ENCODE results near the gene SMTN. TPM values are rescaled to one million over a fixed set of nuclear protein-coding genes. Genes with fewer than 3 reads are reported as not detected.
"Not testable (repeated sequence)": the region's sequence is repeated elsewhere in the genome, so short reads cannot be mapped to it uniquely, and the experiment has no call there.

The SMTN gene
- total RNA-seq, 4 donors from 2014 or later: 173 to 294 (median 253) TPM

DNA sequence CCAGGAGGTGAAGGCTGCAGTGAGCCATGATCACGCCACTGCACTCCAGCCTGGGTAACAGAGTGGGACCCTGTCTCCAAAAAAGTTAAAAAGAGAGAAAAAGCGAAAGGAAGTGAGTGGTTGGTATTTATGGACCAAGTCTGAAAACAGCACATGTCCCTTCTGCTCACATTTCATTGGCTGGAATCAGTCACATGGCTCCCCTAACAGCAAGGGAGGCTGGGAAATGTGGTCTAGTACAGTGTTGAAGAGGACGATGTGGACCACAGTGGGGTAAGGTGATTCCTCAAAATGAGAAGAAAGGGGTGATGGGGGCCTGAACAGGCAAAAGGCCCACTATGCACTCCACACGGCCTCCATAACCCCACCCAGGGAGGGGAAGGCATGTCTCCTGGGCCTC lies 32.5 kb upstream of the SMTN start:
- no peak overlapping the region for H3K4me3 ChIP-seq
- H3K27me3 ChIP-seq: no peaks in the 10 kb centered on the region
- H3K4me1 ChIP-seq: peaks cover 4 to 31% (median 17%) of the 10 kb centered on the region in 4 donors
- no peak for TF ChIP-seq POLR2A (IDR thresholded peaks at IDR 0.05)
- no peaks in the 10 kb centered on the region for H3K36me3 ChIP-seq
- DNase-seq (ENCODE audit: low spot score in 2 of 2): no peak
- WGBS, 2 donors: 79 to 86% methylated on average over 4 of the region's 4 CpGs
- H3K9me3 ChIP-seq: no peaks in the 10 kb centered on the region
- H3K27ac ChIP-seq: peak overlapping the region in 2 of 4 donors; percentile 13 to 45

GRCh38 chr22:31049815-31050420 lies 31.2 kb upstream of the SMTN start:
- H3K9me3 ChIP-seq: no peaks in the 10 kb centered on the region
- H3K36me3 ChIP-seq: no peaks in the 10 kb centered on the region
- H3K4me1 ChIP-seq: peaks cover 4 to 25% (median 16%) of the 10 kb centered on the region in 4 donors
- 57 to 61% methylated on average over 3 of the region's 3 CpGs for WGBS, 2 donors
- H3K27ac ChIP-seq: peak overlapping the region in 2 of 4 donors; percentile 34 to 42
- no peak overlapping the region for H3K4me3 ChIP-seq
- no peaks in the 10 kb centered on the region for H3K27me3 ChIP-seq
- TF ChIP-seq POLR2A (IDR thresholded peaks at IDR 0.05) (no peak), CTCF (IDR thresholded peaks at IDR 0.05) (no peak)
- DNase-seq (ENCODE audit: low spot score in 2 of 2): no peak

DNA sequence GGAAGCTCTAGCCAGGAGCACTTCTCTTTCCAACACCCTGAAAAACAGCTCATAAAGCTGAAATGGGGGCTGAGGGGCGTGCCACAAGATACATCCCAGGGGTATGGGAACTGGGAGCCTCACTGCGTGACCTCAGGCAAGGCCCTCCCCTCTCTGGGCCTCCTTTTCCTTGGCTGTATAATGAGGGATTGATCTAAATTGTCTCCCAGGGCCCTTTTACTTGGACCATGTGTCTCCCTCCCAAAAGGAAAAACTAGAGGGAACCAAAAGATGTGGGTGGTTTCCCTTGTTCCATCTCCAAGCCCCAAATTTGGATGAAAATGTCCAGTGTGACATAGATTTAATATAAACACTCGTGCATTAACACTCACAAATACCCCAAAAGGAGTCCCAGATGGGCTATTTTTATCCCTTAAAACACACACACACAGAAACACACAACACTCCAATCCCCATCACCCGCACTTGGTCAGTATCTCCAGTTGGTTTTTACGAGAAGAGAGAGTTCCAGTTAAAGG lies 25.9 kb upstream of the SMTN start:
- H3K4me1 ChIP-seq: peaks cover 0 to 17% (median 7%) of the 10 kb centered on the region in 4 donors
- no peak for DNase-seq (ENCODE audit: low spot score in 2 of 2)
- peak overlapping the region; percentile 75 to 95 (median 91) for H3K27ac ChIP-seq
- H3K9me3 ChIP-seq: no peaks in the 10 kb centered on the region
- WGBS, 2 donors: 30 to 42% methylated on average over 5 of the region's 5 CpGs
- no peaks in the 10 kb centered on the region for H3K27me3 ChIP-seq
- TF ChIP-seq POLR2A (IDR thresholded peaks at IDR 0.05) (no peak), EP300 (IDR thresholded peaks at IDR 0.05) (no peak), CTCF (IDR thresholded peaks at IDR 0.05) (no peak)
- H3K36me3 ChIP-seq: no peaks in the 10 kb centered on the region
- H3K4me3 ChIP-seq: no peak overlapping the region

DNA sequence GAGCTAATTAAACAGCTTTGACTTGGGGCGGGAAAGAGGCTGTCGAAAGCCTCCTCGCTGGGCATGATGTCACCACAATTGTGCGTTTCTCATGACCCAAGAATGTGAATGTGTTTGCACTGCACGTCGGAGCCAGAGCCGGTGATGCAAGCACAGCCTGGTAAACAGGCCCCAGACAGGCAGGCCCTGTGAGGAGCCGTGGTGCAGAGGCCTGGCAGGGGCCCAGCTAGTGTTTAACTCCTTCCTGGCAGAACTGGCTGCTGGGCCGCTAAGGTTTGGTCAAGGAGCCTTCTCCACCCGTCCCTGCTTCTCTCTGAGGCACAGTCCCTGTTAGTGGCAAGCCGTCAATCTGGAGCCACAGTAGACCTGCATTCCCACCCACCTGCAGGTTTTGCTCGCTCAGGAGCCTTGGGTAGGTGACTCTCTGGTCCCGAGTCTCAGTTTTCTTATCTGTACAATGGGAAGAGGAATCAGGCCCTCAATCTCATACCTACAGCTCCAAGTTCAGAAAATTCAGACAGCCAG lies 25.4 kb upstream of the SMTN start:
- no peaks in the 10 kb centered on the region for H3K9me3 ChIP-seq
- peaks cover 0 to 17% (median 7%) of the 10 kb centered on the region in 4 donors for H3K4me1 ChIP-seq
- 39 to 42% methylated on average over 11 to 13 of the region's 13 CpGs for WGBS, 2 donors
- no peaks in the 10 kb centered on the region for H3K27me3 ChIP-seq
- no peak overlapping the region for H3K4me3 ChIP-seq
- TF ChIP-seq POLR2A (IDR thresholded peaks at IDR 0.05) (peak in 1 of 2 donors; percentile 39), CTCF (IDR thresholded peaks at IDR 0.05) (peak in 1 of 5 experiments; percentile 16), EP300 (IDR thresholded peaks at IDR 0.05) (peak; percentile 87 to 96)
- peak; percentile 76 to 77 for DNase-seq (ENCODE audit: low spot score in 2 of 2)
- H3K27ac ChIP-seq: peak overlapping the region; percentile 75 to 95 (median 91)
- H3K36me3 ChIP-seq: no peaks in the 10 kb centered on the region

DNA sequence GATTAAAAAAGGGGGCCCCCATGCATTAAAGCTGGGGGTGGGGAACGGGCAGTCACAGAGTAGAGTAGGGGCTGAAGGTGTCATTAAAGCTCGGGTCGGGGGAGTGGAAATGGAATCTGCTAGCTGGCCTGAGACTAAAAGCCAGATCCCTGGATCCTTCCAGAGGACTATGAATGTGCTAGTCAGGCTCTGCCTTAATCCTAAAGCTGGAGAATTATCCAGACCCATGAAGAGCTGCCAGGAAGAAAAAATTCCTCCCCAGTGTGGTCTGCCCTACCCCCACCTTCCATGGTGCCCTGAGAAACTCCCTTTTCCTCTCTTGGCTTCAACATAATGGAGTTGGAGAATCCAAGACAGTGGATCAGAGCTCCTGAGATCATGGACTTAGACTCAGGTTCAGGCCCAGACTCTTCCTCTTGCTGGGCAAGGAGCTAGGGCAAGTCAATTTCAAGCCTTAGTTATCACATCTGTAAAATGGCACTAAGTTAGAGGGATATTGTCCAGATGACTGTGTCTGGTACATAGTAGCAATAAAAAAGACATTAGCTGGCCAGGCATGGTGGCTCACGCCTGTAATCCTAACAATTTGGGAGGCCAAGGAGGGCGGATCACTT lies 24.0 kb upstream of the SMTN start:
- 74 to 75% methylated on average over 5 of the region's 5 CpGs for WGBS, 2 donors
- Histone ChIP-seq H3K9me3 (no peaks in the 10 kb centered on the region), H3K36me3 (no peaks in the 10 kb centered on the region), H3K4me3 (no peak overlapping the region), H3K27ac (peak overlapping the region in 3 of 4 donors; percentile 75 to 95 (median 91)), H3K4me1 (peaks cover 0 to 17% (median 7%) of the 10 kb centered on the region in 4 donors), H3K27me3 (no peaks in the 10 kb centered on the region)
- no peak for DNase-seq (ENCODE audit: low spot score in 2 of 2)
- TF ChIP-seq POLR2A (IDR thresholded peaks at IDR 0.05) (no peak), EP300 (IDR thresholded peaks at IDR 0.05) (no peak), CTCF (IDR thresholded peaks at IDR 0.05) (no peak)

GRCh38 chr22:31059663-31060062 lies 21.5 kb upstream of the SMTN start:
- 25 to 62% methylated on average over 3 to 6 of the region's 6 CpGs for WGBS, 2 donors
- DNase-seq (ENCODE audit: low spot score in 2 of 2); H3K9me3 ChIP-seq; H3K27me3 ChIP-seq; H3K36me3 ChIP-seq; H3K4me3 ChIP-seq: not testable (repeated sequence)
- H3K27ac ChIP-seq: peak overlapping the region in 1 of 4 donors; percentile 28
- peaks cover 0 to 14% (median 5%) of the 10 kb centered on the region in 4 donors for H3K4me1 ChIP-seq

Data from tibial nerve (tissue), 4 donors.